ENCODE data around the gene RNF220. TPM values are rescaled to one million over a fixed set of nuclear protein-coding genes. Genes with fewer than 3 reads are reported as not detected.
A peak's percentile ranks its signal among the peaks of the same experiment; 100 is the strongest.

RNF220 gene
- total RNA-seq, 6 donors from 2014 or later: 77.7 to 114 (median 91.1) TPM

- 82 to 92% methylated on average over 8 of the region's 8 CpGs for WGBS, 2 donors
- Histone ChIP-seq H3K27ac (no peak overlapping the region), H3K36me3 (no peaks in the 10 kb centered on the region), H3K27me3 (no peaks in the 10 kb centered on the region), H3K4me1 (no peaks in the 10 kb centered on the region), H3K4me3 (no peak overlapping the region), H3K9me3 (no peaks in the 10 kb centered on the region)
- no peak for TF ChIP-seq POLR2A (IDR thresholded peaks at IDR 0.05)
- no peak for TF ChIP-seq EP300 (IDR thresholded peaks at IDR 0.05)
- ATAC-seq (ENCODE audit: low FRiP score in 2 of 2): no peak
- DNase-seq: no peak
Observed at GRCh38 chr1:44606701-44607281, 201.7 kb downstream of the RNF220 start.

GRCh38 chr1:44608141-44608540, 203.1 kb downstream of the RNF220 start:
- no peak overlapping the region for H3K4me3 ChIP-seq
- no peak for TF ChIP-seq CTCF (IDR thresholded peaks at IDR 0.05)
- no peak for TF ChIP-seq POLR2AphosphoS5 (IDR thresholded peaks at IDR 0.05)
- TF ChIP-seq EP300 (IDR thresholded peaks at IDR 0.05): no peak
- no peak for TF ChIP-seq POLR2A (IDR thresholded peaks at IDR 0.05)
- no peak overlapping the region for H3K27ac ChIP-seq
- 83 to 84% methylated on average over 6 of the region's 6 CpGs for WGBS, 2 donors
- DNase-seq (no peak), ATAC-seq (ENCODE audit: low FRiP score in 2 of 2) (no peak)
- no peaks in the 10 kb centered on the region for H3K27me3 ChIP-seq
- H3K36me3 ChIP-seq: no peaks in the 10 kb centered on the region
- H3K4me1 ChIP-seq: no peaks in the 10 kb centered on the region
- H3K9me3 ChIP-seq: no peaks in the 10 kb centered on the region

GRCh38 chr1:44609412-44609767, 204.3 kb downstream of the RNF220 start:
- 48 to 51% methylated on average over 10 of the region's 10 CpGs for WGBS, 2 donors
- DNase-seq: no peak
- peak in 1 of 2 donors; percentile 42 for ATAC-seq (ENCODE audit: low FRiP score in 2 of 2)

GRCh38 chr1:44609768-44610526, 204.9 kb downstream of the RNF220 start:
- WGBS, 2 donors: 79 to 84% methylated on average over 23 to 25 of the region's 25 CpGs
- ATAC-seq (ENCODE audit: low FRiP score in 2 of 2): no peak

More at GRCh38 chr1:44609412-44609767, 204.3 kb downstream of the RNF220 start:
- Histone ChIP-seq H3K4me3 (no peak overlapping the region), H3K27ac (no peak overlapping the region), H3K27me3 (no peaks in the 10 kb centered on the region), H3K36me3 (no peaks in the 10 kb centered on the region), H3K9me3 (no peaks in the 10 kb centered on the region), H3K4me1 (no peaks in the 10 kb centered on the region)
- peak in 3 of 6 experiments; percentile 20 to 40 (median 36) for TF ChIP-seq CTCF (IDR thresholded peaks at IDR 0.05)
- TF ChIP-seq POLR2AphosphoS5 (IDR thresholded peaks at IDR 0.05): no peak
- TF ChIP-seq EP300 (IDR thresholded peaks at IDR 0.05): no peak
- no peak for TF ChIP-seq POLR2A (IDR thresholded peaks at IDR 0.05)

More at GRCh38 chr1:44609768-44610526, 204.9 kb downstream of the RNF220 start:
- no peak overlapping the region for H3K27ac ChIP-seq
- TF ChIP-seq POLR2AphosphoS5 (IDR thresholded peaks at IDR 0.05) (no peak), EP300 (IDR thresholded peaks at IDR 0.05) (no peak), CTCF (IDR thresholded peaks at IDR 0.05) (no peak), POLR2A (IDR thresholded peaks at IDR 0.05) (no peak)
- DNase-seq: peak in 1 of 2 donors; percentile 58
- no peak overlapping the region for H3K4me3 ChIP-seq
- no peaks in the 10 kb centered on the region for H3K36me3 ChIP-seq
- H3K9me3 ChIP-seq: no peaks in the 10 kb centered on the region
- no peaks in the 10 kb centered on the region for H3K27me3 ChIP-seq
- no peaks in the 10 kb centered on the region for H3K4me1 ChIP-seq
